HG02678 (cell line): ENCODE measurements around the gene ARHGAP45.

Experiments used
- ATAC-seq: cut with Tn5 transposase; IDR thresholded peaks from one replicate; pipeline ENCODE4 v1.9.1; 2021; ENCODE audit warnings: mild to moderate bottlenecking, moderate library complexity; ENCODE audit not compliant: unreplicated experiment

The ARHGAP45 gene

DNA sequence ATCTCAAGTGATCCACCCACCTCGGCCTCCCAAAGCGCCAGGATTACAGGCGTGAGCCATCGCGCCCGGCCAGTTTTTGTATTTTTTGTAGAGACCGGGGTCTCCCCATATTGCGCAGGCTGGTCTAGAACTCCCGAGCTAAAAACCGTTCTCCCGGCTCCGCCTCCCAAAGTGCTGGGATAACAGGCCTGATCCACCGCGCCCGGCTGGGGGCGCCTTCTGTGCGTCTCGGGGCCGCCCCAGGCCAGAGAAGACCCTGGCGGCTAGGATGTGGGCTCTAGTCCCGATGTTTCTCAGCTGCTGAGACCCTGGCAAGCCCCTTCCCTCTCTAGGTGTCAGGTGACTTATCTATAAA, 3.6 kb downstream of the ARHGAP45 start:
- no peak for ATAC-seq

DNA sequence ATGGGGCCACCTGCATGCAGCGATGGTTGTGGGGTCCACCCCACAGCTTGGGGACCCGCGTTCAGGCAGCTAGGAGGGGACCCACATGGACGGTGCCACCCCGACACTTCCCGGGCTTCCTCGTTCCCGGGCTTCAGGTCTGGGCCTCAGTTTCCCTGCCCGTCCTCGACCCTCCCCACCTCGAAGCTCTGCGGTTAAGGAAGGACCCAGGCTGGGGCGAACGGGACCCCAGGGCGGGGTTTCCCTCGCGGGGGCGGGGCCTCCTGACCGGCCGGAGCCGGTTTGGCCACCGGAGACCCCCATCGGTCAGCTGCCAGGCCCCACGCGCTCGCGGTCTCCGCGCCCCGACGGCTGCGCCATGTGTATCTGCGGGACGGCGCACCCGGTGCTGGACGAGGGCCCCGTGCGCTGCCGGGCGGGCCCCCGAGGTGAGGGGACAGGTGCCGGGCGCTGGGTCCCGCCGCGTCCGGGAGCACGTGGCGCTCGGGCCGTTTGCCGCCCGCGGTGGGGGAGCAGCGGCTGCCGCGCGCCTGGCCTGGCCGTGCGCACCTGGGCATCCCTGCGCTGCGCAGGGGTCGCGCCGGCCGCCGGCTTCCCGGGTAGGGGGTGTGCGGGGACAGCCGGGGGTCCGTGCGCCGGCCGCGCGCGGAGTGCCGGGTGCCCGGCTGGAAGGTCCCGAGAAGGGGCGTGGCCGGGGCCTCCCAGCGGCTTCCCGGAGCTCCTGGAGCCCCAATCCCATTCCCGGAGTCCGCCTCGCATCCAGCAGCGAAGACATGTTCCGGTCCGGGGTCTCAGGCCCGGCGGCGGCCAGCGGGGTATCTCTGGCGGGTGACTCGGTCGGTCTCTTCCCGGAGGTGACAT, 4.2 kb downstream of the ARHGAP45 start:
- no peak for ATAC-seq

GRCh38 chr19:1072371-1073015, 5.5 kb downstream of the ARHGAP45 start:
- no peak for ATAC-seq

DNA sequence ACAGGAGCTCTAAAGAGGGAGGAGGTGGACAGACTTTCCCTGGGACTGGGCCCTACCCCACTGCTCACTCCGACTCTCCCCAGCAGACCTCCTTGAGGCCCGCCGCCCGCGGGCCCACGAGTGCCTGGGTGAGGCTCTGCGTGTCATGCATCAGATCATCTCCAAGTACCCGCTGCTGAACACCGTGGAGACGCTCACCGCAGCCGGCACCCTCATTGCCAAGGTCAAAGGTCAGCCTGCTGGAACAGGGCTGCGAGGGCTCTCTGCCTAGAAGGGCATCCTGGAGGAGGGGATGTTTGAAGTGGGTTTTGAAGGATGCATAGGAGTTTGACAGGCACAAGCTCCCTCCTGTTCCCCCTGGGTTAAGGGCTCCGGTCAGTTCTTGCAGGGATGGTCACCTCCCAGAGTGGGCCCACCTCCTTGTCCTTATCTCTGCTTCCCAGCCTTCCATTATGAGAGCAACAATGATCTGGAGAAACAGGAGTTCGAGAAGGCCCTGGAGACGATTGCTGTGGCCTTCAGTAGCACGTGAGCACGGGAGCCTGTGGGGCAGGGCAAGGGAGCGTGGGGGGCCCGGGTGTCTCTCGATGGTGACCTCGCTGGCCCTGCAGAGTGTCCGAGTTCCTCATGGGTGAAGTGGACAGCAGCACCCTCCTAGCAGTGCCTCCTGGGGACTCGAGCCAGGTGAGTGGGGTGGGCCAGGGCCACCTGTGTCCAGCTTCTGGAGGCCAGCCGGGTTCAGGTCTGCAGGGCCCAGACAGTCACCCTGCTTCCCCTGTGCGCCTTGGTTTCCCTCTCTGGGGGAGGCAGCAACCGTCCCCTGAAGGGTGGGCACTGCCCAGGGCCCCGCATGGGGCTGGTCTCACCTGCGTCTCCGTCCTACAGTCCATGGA, 6.3 kb downstream of the ARHGAP45 start:
- ATAC-seq: no peak

DNA sequence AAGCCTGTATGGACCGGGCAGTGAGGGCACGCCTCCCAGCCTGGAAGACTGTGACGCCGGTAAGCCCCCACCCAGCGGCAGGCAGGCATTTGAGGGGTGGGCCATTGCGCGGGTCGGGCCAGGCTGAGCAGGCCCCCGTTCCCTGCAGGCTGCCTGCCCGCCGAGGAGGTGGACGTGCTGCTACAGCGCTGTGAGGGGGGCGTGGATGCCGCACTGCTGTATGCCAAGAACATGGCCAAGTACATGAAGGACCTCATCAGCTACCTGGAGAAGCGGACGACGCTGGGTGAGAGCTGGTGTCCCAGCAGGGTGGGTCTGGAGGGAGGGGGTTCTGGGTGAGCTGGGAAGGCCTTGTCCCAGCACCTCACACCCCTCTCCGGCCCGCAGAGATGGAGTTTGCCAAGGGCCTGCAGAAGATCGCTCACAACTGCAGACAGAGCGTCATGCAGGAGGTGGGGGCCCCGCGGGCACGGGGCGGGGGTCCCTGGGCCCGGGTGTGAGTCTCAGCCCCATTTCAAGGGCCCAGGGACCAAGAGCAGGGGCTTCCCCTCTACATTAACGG, 7.1 kb downstream of the ARHGAP45 start:
- no peak for ATAC-seq

GRCh38 chr19:1074544-1075283, 7.7 kb downstream of the ARHGAP45 start:
- ATAC-seq: peak; percentile 45

DNA sequence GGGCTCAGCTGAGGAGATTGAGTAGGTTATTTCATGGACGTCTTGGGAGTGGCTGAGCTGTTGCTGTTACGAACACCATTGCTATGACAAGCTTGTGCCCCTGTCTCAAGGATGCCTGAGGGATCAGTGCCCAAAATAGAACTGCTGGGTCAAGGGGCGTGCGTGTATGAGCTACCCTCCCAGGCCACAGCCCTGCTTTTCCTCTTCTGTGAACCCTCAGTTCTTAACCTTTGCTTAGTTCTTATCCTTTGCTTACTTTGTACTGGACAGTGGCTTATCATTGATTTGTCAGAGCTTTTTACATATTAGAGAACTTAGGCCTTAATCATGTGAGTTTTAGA, 9.0 kb downstream of the ARHGAP45 start:
- ATAC-seq: no peak

- ATAC-seq: peak; percentile 61
Measured at GRCh38 chr19:1076951-1077350, 10.0 kb downstream of the ARHGAP45 start.

- ATAC-seq: no peak
Measured at GRCh38 chr19:1079566-1080111, 12.7 kb downstream of the ARHGAP45 start.

GRCh38 chr19:1080360-1081161, 13.6 kb downstream of the ARHGAP45 start:
- no peak for ATAC-seq

GRCh38 chr19:1081301-1082164, 14.6 kb downstream of the ARHGAP45 start:
- no peak for ATAC-seq

DNA sequence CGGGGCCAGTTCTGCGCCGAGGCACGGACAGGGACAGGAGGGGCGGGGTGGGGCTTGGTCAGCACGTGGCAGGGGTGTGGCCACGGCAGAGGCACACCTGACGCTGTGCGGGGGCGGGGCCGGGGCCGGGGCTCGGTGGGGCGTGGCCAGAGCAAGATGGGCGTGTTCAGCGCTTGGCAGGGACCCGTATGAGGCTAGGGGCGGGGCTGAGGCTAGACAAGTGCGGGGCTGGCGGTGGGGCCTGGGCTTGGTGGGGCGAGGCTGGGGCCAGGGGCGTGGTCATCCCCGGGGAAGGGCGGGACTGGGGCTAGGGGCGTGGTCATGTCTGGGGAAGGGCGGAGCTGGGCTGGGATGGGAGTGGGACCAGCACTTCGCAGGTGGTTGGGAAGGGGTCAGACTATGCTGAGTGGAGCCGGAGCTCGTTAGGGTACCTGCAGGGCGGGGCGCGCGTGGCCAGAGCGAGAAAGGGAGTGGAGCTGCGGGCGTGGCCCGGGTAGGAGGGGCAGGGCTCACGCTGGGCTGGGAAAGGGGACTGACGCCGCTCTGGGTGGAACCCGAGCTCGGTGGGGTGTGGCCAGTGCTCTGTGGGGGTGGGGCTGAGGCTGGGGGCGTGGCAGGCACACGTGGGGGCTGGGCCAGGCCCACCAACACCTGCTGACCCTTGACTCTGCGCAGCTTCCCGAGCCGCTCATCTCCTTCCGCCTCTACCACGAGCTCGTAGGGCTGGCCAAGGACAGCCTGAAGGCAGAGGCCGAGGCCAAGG, 15.4 kb downstream of the ARHGAP45 start:
- ATAC-seq: no peak

DNA sequence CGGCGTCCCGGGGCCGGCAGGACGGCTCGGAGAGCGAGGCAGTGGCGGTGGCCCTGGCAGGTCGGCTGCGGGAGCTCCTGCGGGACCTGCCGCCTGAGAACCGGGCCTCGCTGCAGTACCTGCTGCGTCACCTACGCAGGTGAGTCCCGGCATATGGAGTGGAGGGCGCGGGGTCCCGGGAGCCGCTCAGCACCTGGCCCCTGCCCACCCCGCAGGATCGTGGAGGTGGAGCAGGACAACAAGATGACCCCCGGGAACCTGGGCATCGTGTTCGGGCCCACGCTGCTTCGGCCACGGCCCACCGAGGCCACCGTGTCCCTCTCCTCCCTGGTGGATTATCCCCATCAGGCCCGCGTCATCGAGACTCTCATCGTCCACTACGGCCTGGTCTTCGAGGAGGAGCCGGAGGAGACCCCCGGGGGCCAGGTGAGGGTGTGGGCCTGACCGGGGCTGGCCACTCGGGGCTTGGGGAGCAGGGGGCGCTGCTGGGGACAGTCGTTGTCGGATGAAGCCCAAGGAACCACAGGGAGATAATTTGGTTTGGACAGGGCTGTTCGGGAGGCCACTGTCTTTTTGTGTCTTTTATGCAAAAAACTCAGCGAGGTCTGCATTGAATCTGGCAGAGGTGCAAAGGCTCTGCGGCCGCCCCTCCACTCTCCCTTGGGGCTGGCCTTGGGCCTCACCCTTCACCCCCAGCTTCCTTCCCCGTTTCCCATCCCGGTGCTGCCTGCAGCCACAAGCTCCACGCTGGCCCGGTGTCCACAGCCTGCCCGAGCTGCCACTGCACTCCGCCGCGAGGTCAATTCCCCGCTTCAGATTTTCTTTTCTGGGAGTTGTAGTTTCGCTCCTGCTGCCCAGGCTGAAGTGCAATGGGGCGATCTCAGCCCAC, 16.2 kb downstream of the ARHGAP45 start:
- ATAC-seq: no peak

DNA sequence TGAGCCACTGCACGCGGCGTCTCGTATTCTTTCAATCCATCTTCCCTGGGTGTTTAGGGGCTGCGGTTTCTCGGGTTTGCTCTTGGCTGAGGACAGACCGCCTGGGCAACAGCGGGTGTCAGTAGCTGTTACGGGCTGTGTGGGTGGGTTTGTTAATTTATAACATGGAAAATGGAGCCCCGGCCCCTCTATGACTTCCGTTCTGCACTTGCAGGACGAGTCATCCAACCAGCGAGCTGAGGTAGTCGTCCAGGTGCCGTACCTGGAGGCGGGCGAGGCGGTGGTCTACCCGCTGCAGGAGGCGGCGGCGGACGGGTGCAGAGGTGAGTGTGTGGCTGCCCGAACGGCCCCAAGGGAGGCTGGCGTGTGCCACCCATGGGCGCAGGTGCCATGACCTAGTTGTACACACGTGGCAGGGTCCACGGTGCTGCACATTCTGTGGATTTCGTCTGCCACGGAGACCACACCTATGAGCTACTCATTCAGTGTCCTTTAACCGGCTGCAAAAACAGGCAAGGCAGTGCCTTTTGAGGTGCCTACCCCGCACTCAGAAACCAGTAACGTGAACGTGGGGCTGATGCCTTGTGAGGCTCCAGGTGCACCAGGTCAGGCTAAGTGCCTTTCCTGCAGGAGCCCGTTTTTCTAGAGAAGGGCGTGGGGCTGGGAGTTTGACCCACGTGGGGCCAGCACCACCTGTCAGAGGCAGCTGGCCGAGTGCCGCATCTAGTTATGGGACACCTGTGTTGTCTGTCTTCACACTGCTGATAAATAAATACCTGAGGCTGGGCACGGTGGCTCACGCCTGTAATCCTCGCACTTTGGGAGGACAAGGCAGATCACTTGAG, 17.3 kb downstream of the ARHGAP45 start:
- no peak for ATAC-seq

DNA sequence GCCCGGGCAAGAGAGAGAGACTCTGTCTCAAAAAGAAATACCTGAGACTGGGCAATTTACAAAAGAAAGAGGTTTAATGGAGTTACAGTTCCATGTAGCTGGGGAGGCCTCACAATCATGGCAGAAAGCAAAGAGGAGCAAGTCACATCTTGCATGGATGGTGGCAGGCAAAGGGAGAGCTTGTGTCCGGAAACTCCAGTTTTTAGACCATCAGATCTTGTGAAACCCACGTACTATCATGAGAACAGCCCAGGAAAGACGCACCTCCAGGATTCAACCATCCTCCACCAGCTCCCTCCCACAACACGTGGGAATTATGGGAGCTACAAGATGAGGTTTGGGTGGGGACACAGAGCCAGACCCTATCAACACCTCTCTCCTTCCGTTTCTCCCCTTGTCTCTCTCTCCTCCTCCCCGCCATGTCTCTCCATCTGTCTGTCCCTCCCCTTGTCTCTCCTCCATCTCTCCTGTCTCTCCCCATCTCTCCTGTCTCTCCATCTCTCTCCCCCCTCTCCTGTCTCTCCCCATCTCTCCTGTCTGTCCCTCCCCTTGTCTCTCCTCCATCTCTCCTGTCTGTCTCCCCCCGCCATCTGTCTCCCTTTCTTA, 18.2 kb downstream of the ARHGAP45 start:
- no peak for ATAC-seq
